HepG2 (cell line): ENCODE data around the gene COG8. TPM values are rescaled to one million over a fixed set of nuclear protein-coding genes. Genes with fewer than 3 reads are reported as not detected.

ENCODE experiments used
- ATAC-seq: fragments of 200-7000 bp; cut with Tn5 transposase; 3 replicates; pipeline ENCODE4 v1.9.1; 2020; ENCODE audit warnings: mild to moderate bottlenecking, moderate library complexity
- BruUV-seq: library from RNA; stranded (reverse); fragments of 400-500 nt; replicated peaks from 2 replicates; lab custom pipeline; 2021; lab: Mats Ljungman, UMichigan
- CTCF ChIA-PET: fragments of 300-600 bp; formaldehyde crosslinking; extraction: SDS; loops from one replicate; lab custom pipeline; 2021; ENCODE audit warnings: low total read pairs, inconsistent platforms, low intra/inter-chr PET ratio; lab: Yijun Ruan, JAX
- POLR2A ChIA-PET: fragments of 350-600 bp; sonication (Branson Sonifier 250); formaldehyde crosslinking; loops from one replicate; lab custom pipeline; 2020; ENCODE audit warnings: antibody characterized with exemption, inconsistent platforms; lab: Yijun Ruan, JAX
- DNase-seq: peaks from one replicate; pipeline ENCODE4 v3.0.0-alpha.2; 2015; ENCODE audit warnings: low spot score
- FAIRE-seq: peaks from 3 replicates; lab custom pipeline; 2011; peaks lifted over from hg19 to GRCh38; lab: Jason Lieb, UNC
- H2AFZ ChIP-seq: one replicate; pipeline ENCODE4 v1.6.1; 2011; ENCODE audit warnings: low read length, inconsistent platforms
- H3K27ac ChIP-seq: fragments of 300-600 bp; 3 replicates; pipeline ENCODE4 v1.8.0; 2011; ENCODE audit warnings: mixed run types, mild to moderate bottlenecking, mixed read lengths, low read length, inconsistent platforms; ENCODE audit not compliant: insufficient read depth; ENCODE audit errors: extremely low read length
- H3K27me3 ChIP-seq, 2 experiments: fragments of 200-600 bp in 1 of 2; 2 replicates in 1 of 2; 3 replicates in 1 of 2; pipeline versions ENCODE4 v1.6.0 to v1.8.0; 2011; ENCODE audit warnings: low read length in 2 of 2, mild to moderate bottlenecking in 2 of 2, moderate library complexity in 2 of 2, inconsistent platforms in 1 of 2; ENCODE audit not compliant: insufficient read depth in 2 of 2, control insufficient read depth in 1 of 2
- H3K36me3 ChIP-seq, 2 experiments: fragments of 200-600 bp in 1 of 2; replicated peaks in 1 of 2; 2 replicates in 1 of 2; 3 replicates in 1 of 2; pipeline versions ENCODE4 v1.5.1 to v1.8.0; 2011; ENCODE audit warnings: low read length in 2 of 2, inconsistent platforms in 1 of 2; ENCODE audit not compliant: insufficient read depth in 2 of 2, control insufficient read depth in 1 of 2
- H3K4me1 ChIP-seq: 2 replicates; pipeline ENCODE4 v1.5.1; 2012; ENCODE audit warnings: low read length, inconsistent platforms; ENCODE audit not compliant: insufficient read depth
- H3K4me2 ChIP-seq: 2 replicates; pipeline ENCODE4 v1.6.0; 2011; ENCODE audit warnings: low read depth, low read length, inconsistent platforms
- H3K4me3 ChIP-seq, 3 experiments: fragments of 200-600 bp in 1 of 3; sonication (generic), shearing (Covaris generic) in 1 of 3; replicated peaks in 1 of 3; 2 replicates each; pipeline ENCODE4 v1.5.1; 2011 to 2016; ENCODE audit warnings: low read length in 3 of 3, inconsistent platforms in 2 of 3, low read depth in 2 of 3, mild to moderate bottlenecking in 2 of 3, control low read depth in 1 of 3, mixed read lengths in 1 of 3; ENCODE audit not compliant: insufficient read depth in 1 of 3
- H3K79me2 ChIP-seq: one replicate; pipeline ENCODE4 v1.6.1; 2011; ENCODE audit warnings: low read length, inconsistent platforms; ENCODE audit not compliant: insufficient read depth
- H3K9ac ChIP-seq: 2 replicates; pipeline ENCODE4 v1.6.0; 2011; ENCODE audit warnings: mild to moderate bottlenecking, low read depth, low read length, inconsistent platforms; ENCODE audit not compliant: insufficient read depth
- H3K9me3 ChIP-seq: 2 replicates; pipeline ENCODE4 v1.5.1; 2012; ENCODE audit warnings: mild to moderate bottlenecking, low read length
- H4K20me1 ChIP-seq: 2 replicates; pipeline ENCODE4 v1.6.0; 2011; ENCODE audit warnings: inconsistent platforms, mild to moderate bottlenecking, low read length, moderate library complexity; ENCODE audit not compliant: insufficient read depth
- GPN1 ChIP-seq: sonication (generic); formaldehyde crosslinking; IDR thresholded peaks from 2 replicates; pipeline ENCODE4 v1.5.1; 2020; ENCODE audit warnings: missing genetic modification reagents, borderline replicate concordance
- HNRNPLL ChIP-seq: fragments of 200-400 bp; formaldehyde crosslinking; IDR thresholded peaks from 2 replicates; pipeline ENCODE4 v1.6.1; 2017; ENCODE audit warnings: mild to moderate bottlenecking, low read depth, low read length; ENCODE audit not compliant: poor library complexity, severe bottlenecking
- MBNL3 ChIP-seq: fragments of 250-450 bp; sonication (Bioruptor Pico); conservative IDR thresholded peaks from 2 replicates; pipeline ENCODE4 v1.8.0; 2022; ENCODE audit warnings: mild to moderate bottlenecking, inconsistent platforms
- MZF1 ChIP-seq: sonication (generic); formaldehyde crosslinking; IDR thresholded peaks from 2 replicates; pipeline ENCODE4 v1.8.1; 2023; ENCODE audit warnings: mild to moderate bottlenecking, missing genetic modification reagents, borderline replicate concordance
- RELA ChIP-seq: sonication (generic); formaldehyde crosslinking; IDR thresholded peaks from 2 replicates; pipeline ENCODE4 v1.4.0; 2020; ENCODE audit warnings: missing genetic modification reagents
- ZBTB46 ChIP-seq: sonication (generic); formaldehyde crosslinking; IDR thresholded peaks from 2 replicates; pipeline ENCODE4 v1.4.0; 2020; ENCODE audit warnings: mild to moderate bottlenecking, missing genetic modification reagents, borderline replicate concordance
- ZNF205 ChIP-seq: IDR thresholded peaks from 2 replicates; pipeline ENCODE4 v1.6.1; 2018; ENCODE audit warnings: missing biosample characterization, missing genetic modification reagents
- ZNF546 ChIP-seq: sonication (generic); formaldehyde crosslinking; conservative IDR thresholded peaks from 2 replicates; pipeline ENCODE4 v1.8.1; 2023; ENCODE audit warnings: mild to moderate bottlenecking, missing genetic modification reagents
- ZNF580 ChIP-seq: IDR thresholded peaks from 2 replicates; pipeline ENCODE4 v1.6.1; 2016; ENCODE audit warnings: low read depth, borderline replicate concordance
- ZNF7 ChIP-seq: IDR thresholded peaks from 2 replicates; pipeline ENCODE4 v1.6.1; 2016; ENCODE audit warnings: missing biosample characterization, missing genetic modification reagents
- ZNF776 ChIP-seq: sonication (generic); formaldehyde crosslinking; IDR thresholded peaks from 2 replicates; pipeline ENCODE4 v1.4.0; 2020; ENCODE audit warnings: mild to moderate bottlenecking, missing genetic modification reagents
- ZNF782 ChIP-seq: sonication (generic); formaldehyde crosslinking; IDR thresholded peaks from 2 replicates; pipeline ENCODE4 v1.4.0; 2020; ENCODE audit warnings: missing genetic modification reagents, mild to moderate bottlenecking, borderline replicate concordance
- ZSCAN21 ChIP-seq: sonication (generic); formaldehyde crosslinking; IDR thresholded peaks from 2 replicates; pipeline ENCODE4 v1.8.0; 2022; ENCODE audit warnings: mild to moderate bottlenecking, missing genetic modification reagents, moderate library complexity, borderline replicate concordance
- WGBS: methylation state at CpG from one replicate; pipeline ENCODE4 v1.1.6; 2017; ENCODE audit warnings: low lambda C conversion rate; 5-methylcytosine and 5-hydroxymethylcytosine counted together
- in situ Hi-C: cut with HindIII; loops from 2 replicates; pipeline ENCODE4 v1.10.0; 2017; ENCODE audit warnings: low pct_unique_long_range_greater_than_20kb; ENCODE audit not compliant: extremely low pct_ligation_motif_present
- intact Hi-C: fragments of 100-400 bp; cut with micrococcal nuclease; formaldehyde crosslinking; loops from one replicate; pipeline ENCODE4 v1.10.0; 2022; ENCODE audit not compliant: unreplicated experiment
- polyA plus RNA-seq, 8 experiments: library from polyadenylated mRNA; depleted of rRNA in 3 of 8; stranded (reverse) in 7 of 8; unstranded in 1 of 8; fragments of >200 nt; fragmentation: Illumina TruSeq in 4 of 8; extraction: Trizol in 4 of 8; gene quantifications; 2 replicates each; pipeline versions ENCODE4 v1.2.1 to v1.2.3, GENCODE V29; 2011 to 2016; ENCODE audit warnings: low read depth in 4 of 8, missing spikeins in 1 of 8, mixed read lengths in 1 of 8; ENCODE audit not compliant: insufficient read depth in 1 of 8
- total RNA-seq, 5 experiments: library from RNA; depleted of rRNA; stranded (reverse); fragments of >200 nt; fragmentation: Illumina TruSeq; extraction: Trizol; gene quantifications; 2 replicates each; pipeline ENCODE4 v1.2.3, GENCODE V29; 2016; ENCODE audit warnings: low read depth in 1 of 5
- TF ChIP-seq, protein P1 (sequence below): sonication (generic); formaldehyde crosslinking; IDR thresholded peaks from 2 replicates; pipeline ENCODE4 v1.4.0; 2020; ENCODE audit warnings: missing genetic modification reagents, borderline replicate concordance

COG8 gene
- total and polyA plus RNA-seq, 2 of the 13 experiments (the other 11 are each of a cell fraction or from before 2014, with no cell fraction given), result 45.5 to 52.1 TPM

DNA sequence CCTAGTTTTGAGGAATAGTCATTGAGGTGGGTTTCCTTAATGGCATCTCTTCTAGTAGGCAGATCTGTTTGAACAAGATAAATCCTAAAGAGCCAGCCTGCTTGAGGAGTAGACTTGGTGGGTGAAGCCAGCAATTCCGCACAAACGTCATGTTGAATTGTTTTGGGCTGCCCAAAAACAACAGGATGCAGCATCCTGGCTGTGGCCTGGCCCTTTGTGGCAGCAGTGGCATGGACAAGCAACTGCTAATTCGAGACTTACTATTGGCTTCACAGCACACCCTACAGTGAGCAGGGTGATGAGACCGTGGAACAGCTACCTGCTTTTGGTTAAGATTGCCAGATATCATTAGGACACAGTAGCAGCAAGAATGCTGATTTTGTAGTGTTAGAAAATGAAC is 37.5 kb downstream of the COG8 start:
- FAIRE-seq (no peak), DNase-seq (no peak), ATAC-seq (no peak)
- H4K20me1 ChIP-seq, result no peaks in the 10 kb centered on the region
- no peak overlapping the region for H3K27ac ChIP-seq
- in situ Hi-C loops (no loop called here), intact Hi-C loops (no loop called here)
- no peak overlapping the region for H3K4me3 ChIP-seq
- no peak overlapping the region for H3K4me2 ChIP-seq
- H2AFZ ChIP-seq, result no peak overlapping the region
- H3K9ac ChIP-seq, result no peak overlapping the region
- 98% methylated on average over 4 of the region's 4 CpGs for WGBS
- ChIA-PET POLR2A (no interaction called here), CTCF (no interaction called here)
- no peak for TF ChIP-seq ZBTB46
- TF ChIP-seq ZNF782 (CRISPR knock-in tag), result no peak
- TF ChIP-seq MZF1 (CRISPR knock-in tag), result no peak
- no TSS peak for BruUV-seq
- H3K27me3 ChIP-seq, result no peaks in the 10 kb centered on the region
- peaks cover 13 to 30% of the 10 kb centered on the region in 2 experiments for H3K36me3 ChIP-seq
- no peaks in the 10 kb centered on the region for H3K79me2 ChIP-seq
- H3K9me3 ChIP-seq, result no peaks in the 10 kb centered on the region
- peaks cover 21% of the 10 kb centered on the region for H3K4me1 ChIP-seq

DNA sequence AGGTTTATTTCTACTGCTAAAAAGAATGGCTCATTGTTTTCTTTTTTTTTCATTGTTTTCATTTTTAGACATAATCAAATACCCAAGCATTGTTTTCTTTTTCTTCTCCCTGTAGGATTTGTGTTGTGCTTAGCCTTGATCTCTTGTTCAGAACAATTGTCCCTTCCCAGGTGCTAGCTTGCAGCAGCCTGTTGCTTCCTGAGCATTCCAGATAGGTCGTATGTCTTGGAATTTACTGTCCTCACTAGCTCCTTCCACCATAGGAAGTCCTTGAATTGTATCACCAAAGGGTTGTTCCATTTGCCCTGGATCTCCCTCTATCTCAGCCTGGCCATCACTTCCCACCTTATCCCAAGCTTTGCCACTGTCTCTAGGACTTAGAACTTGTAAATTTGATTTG is 38.2 kb downstream of the COG8 start:
- no peak overlapping the region for H2AFZ ChIP-seq
- peaks cover 13 to 30% of the 10 kb centered on the region in 2 experiments for H3K36me3 ChIP-seq
- H3K4me2 ChIP-seq, result no peak overlapping the region
- FAIRE-seq, result no peak
- H4K20me1 ChIP-seq, result no peaks in the 10 kb centered on the region
- intact Hi-C loops, result no loop called here
- peaks cover 21% of the 10 kb centered on the region for H3K4me1 ChIP-seq
- DNase-seq, result no peak
- no peak for ATAC-seq
- POLR2A ChIA-PET, result no interaction called here
- no peaks in the 10 kb centered on the region for H3K9me3 ChIP-seq
- WGBS, result 92% methylated on average over 1 of the region's 1 CpG
- CTCF ChIA-PET, result no interaction called here
- H3K9ac ChIP-seq, result no peak overlapping the region
- no peaks in the 10 kb centered on the region for H3K79me2 ChIP-seq
- no peak overlapping the region for H3K27ac ChIP-seq
- in situ Hi-C loops, result no loop called here
- H3K4me3 ChIP-seq, result no peak overlapping the region
- H3K27me3 ChIP-seq, result no peaks in the 10 kb centered on the region
- BruUV-seq, result no TSS peak
- TF ChIP-seq, protein P1, sequence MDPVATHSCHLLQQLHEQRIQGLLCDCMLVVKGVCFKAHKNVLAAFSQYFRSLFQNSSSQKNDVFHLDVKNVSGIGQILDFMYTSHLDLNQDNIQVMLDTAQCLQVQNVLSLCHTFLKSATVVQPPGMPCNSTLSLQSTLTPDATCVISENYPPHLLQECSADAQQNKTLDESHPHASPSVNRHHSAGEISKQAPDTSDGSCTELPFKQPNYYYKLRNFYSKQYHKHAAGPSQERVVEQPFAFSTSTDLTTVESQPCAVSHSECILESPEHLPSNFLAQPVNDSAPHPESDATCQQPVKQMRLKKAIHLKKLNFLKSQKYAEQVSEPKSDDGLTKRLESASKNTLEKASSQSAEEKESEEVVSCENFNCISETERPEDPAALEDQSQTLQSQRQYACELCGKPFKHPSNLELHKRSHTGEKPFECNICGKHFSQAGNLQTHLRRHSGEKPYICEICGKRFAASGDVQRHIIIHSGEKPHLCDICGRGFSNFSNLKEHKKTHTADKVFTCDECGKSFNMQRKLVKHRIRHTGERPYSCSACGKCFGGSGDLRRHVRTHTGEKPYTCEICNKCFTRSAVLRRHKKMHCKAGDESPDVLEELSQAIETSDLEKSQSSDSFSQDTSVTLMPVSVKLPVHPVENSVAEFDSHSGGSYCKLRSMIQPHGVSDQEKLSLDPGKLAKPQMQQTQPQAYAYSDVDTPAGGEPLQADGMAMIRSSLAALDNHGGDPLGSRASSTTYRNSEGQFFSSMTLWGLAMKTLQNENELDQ (CRISPR knock-in tag), result no peak
- TF ChIP-seq HNRNPLL (no peak), GPN1 (CRISPR knock-in tag) (no peak), ZNF776 (CRISPR knock-in tag) (no peak), ZSCAN21 (CRISPR knock-in tag) (no peak), RELA (no peak), MBNL3 (no peak), ZNF7 (CRISPR knock-in tag) (no peak), ZNF580 (CRISPR knock-in tag) (no peak), ZNF205 (no peak), ZNF546 (CRISPR knock-in tag) (no peak)
